SJCRH30 (cell line): ENCODE measurements around the gene SLC9C1. TPM values are rescaled to one million over a fixed set of nuclear protein-coding genes. Genes with fewer than 3 reads are reported as not detected.

Experiments used
- DNase-seq, 2 experiments: peaks; one replicate each; pipeline ENCODE4 v3.0.0-alpha.2; 2015 to 2020
- H3K27ac ChIP-seq: fragments of 250-450 bp; sonication (Bioruptor Pico); 2 replicates; pipeline ENCODE4 v1.5.1; 2020; ENCODE audit warnings: mild to moderate bottlenecking, moderate library complexity
- H3K27me3 ChIP-seq: fragments of 250-450 bp; sonication (Bioruptor Pico); 2 replicates; pipeline ENCODE4 v1.5.1; 2020; ENCODE audit warnings: mild to moderate bottlenecking, moderate library complexity
- H3K36me3 ChIP-seq: fragments of 250-450 bp; sonication (Bioruptor Pico); 2 replicates; pipeline ENCODE4 v1.5.1; 2020; ENCODE audit warnings: mild to moderate bottlenecking, moderate library complexity
- H3K4me1 ChIP-seq: fragments of 250-450 bp; sonication (Bioruptor Pico); 2 replicates; pipeline ENCODE4 v1.5.1; 2020; ENCODE audit warnings: mild to moderate bottlenecking, moderate library complexity
- H3K4me3 ChIP-seq: fragments of 250-450 bp; sonication (Bioruptor Pico); 2 replicates; pipeline ENCODE4 v1.5.1; 2020; ENCODE audit warnings: mild to moderate bottlenecking, moderate library complexity
- H3K9me3 ChIP-seq: fragments of 250-450 bp; sonication (Bioruptor Pico); replicated peaks from 2 replicates; pipeline ENCODE4 v1.5.1; 2020; ENCODE audit warnings: mild to moderate bottlenecking, moderate library complexity
- total RNA-seq: library from RNA; depleted of rRNA; stranded (reverse); fragments of >200 nt; shearing (Covaris generic); gene quantifications from 2 replicates; pipeline ENCODE4 v1.2.3, GENCODE V29; 2014

The SLC9C1 gene
- total RNA-seq, 1 experiment from 2014 or later, result not detected

DNA sequence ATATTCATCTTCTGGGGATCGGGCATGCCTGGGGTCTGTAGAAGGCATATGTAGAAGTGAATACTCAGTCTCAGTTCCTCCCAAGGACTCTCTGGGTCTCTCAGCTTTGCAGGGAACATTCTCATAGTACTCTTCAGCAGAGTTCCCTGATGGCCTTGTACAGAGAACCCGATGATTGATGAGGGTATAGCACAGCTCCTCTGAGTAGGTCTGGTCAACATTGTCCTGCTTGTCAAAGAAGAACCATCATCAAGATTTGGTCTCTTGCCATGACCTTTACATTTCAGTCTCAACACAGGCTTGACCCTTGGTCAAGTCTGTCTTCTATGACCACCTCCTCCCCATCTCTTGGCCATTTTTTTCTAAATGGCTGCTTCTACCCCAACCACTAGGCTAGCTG lies 170.5 kb downstream of the SLC9C1 start:
- Histone ChIP-seq H3K4me1 (peaks cover 25% of the 10 kb centered on the region), H3K36me3 (no peaks in the 10 kb centered on the region), H3K9me3 (0 out of 2 replicates have a peak, but pooled peaks cover 2% of the 10 kb centered on the region), H3K27me3 (no peaks in the 10 kb centered on the region), H3K4me3 (no peak overlapping the region), H3K27ac (no peak overlapping the region)
- no peak for DNase-seq

DNA sequence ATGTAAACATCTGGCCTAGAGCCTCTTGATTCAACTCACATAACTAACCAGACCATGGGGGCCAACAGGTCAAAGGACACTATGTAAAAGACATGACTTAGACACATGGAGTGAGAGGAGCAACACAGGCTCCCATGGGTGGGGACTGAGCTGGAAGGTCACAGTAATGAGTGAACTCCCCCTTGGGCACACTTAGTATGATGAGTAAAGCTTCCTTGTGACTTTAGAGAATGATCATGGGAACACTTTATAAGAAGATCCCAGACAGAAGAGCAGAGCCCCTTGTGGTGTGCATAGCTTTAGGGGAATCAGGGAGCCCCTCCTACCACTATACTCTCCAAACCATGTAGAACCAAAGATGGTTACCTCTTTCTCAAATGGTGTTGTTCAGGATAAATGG lies 171.1 kb downstream of the SLC9C1 start:
- H3K9me3 ChIP-seq, result 0 out of 2 replicates have a peak, but pooled peaks cover 2% of the 10 kb centered on the region
- DNase-seq, result no peak
- H3K36me3 ChIP-seq, result no peaks in the 10 kb centered on the region
- no peak overlapping the region for H3K27ac ChIP-seq
- H3K4me3 ChIP-seq, result no peak overlapping the region
- no peaks in the 10 kb centered on the region for H3K27me3 ChIP-seq
- peaks cover 25% of the 10 kb centered on the region for H3K4me1 ChIP-seq

DNA sequence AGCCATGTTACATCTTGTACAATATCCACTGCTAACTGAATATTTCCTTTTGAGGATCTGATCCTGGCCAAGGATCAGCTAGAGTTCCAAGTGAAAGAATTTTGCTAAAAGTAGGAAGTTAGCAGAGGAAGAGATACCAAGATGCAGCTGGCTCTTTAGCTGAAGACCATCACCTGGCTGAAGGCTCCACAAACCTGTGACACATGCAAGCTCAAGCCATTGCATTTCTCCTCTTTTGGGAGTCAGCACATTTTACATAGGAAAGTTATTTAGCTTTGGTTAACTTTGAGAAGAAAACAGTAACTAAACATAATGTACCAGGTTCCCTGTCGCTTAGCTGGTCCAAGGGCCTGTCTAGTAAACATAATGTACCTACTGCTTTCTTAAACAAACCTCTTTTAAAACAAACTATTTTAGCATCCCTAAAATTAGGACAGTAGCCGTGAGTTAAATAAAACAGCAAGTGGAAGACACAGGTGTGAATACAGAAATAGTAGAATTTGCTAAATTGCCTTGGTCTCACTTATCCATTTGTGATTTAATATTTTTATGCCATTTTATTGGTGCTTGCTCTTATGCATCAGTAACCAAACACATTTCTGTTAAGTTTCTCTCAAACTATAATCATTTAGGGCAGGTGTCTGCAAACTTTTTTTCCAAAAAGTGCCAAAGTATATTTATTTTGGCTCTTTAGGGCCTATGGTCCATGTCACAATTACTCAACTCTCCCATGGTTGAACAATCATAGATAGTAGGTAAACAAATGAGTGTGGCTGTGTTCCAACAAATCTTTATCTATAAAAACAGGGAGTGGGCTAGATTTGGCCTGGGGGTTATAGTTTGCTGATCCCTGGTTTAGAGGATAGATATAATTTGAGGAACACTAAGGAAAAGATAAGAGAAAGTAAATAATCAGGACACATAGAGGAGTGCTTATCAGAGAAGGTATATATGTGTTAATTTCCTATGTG lies 172.2 kb downstream of the SLC9C1 start:
- Histone ChIP-seq H3K9me3 (no peaks in the 10 kb centered on the region), H3K4me1 (peaks cover 21% of the 10 kb centered on the region), H3K36me3 (no peaks in the 10 kb centered on the region), H3K27me3 (no peaks in the 10 kb centered on the region), H3K27ac (no peak overlapping the region), H3K4me3 (no peak overlapping the region)
- DNase-seq, result no peak

DNA sequence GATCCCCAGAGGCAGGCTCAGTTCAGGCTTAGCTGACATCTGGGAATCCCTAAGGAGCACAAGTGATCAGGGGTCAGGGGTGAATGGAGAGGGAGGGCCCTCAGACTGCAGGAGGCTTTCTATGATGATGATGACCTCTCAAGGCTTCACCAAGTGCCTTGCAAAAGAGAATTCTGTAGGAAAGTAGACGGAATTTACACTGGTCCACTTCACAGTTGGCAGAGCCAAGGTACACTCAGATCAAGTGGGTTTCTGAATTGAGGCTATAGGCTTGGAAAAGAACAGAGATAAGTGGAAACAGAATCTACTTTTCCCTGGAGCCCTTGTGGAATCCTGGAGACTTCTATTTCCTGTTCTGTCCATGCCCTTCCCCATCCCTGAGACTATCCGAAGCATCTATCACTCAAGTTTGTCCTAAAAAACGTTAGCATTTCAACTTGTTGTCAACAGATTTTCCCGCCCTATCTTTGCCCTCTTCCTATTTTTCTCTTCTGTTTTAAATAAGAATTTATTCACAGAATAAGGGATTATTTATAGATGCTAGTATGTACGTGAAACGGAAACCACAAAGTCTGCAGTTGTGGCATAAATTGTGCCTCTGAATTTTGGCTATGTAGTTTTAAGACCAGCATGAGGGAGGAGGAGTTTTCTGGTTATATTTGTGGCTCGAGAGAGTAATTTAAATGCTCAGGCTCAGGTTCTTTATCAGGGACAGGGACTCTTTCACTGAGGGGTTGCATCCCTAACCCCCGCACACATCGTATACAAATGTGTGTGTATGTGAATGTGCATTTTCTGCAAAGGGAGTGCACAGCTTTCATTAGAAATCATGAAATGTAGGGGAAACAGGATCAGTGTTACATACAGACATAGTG lies 173.8 kb downstream of the SLC9C1 start:
- Histone ChIP-seq H3K9me3 (no peaks in the 10 kb centered on the region), H3K27me3 (no peaks in the 10 kb centered on the region), H3K36me3 (no peaks in the 10 kb centered on the region), H3K4me3 (no peak overlapping the region), H3K4me1 (peaks cover 7% of the 10 kb centered on the region; the same call in 1 of the 2 replicates), H3K27ac (no peak overlapping the region)
- DNase-seq, result no peak

DNA sequence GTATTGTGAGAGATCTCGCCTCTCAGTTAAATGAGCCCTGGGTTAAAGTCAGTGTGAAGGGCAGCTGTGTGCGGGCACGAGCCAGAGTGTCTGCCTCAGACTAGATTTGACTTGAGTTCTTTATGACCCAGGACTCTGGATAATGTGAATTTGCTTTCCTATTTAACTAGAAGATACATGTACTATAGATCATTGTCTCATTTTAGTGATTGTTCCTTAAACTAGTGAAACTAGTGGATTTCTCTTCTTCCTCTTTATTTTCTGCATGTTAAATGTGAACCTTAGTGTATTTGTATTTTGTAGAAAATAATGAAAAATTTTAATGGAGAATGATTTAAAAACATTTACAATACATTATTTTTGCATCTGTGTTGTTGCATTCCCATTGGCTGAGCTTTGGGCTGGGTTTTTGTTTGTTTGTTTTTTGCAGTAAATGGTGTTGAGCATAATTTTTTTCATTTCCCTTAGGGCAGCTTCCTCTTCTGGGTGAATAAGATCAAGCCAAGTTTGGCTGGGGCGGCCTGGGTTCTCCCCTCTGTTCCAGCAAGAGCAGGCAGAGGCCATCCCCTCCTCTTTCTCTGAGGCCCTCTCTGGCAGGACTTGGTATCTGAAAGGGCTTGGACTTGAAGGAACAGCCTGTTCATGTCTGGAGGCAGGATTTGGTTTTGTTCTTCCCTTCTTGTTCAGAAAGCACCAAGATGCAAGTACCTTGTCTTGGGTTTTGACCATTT lies 176.0 kb downstream of the SLC9C1 start:
- no peak overlapping the region for H3K4me3 ChIP-seq
- H3K9me3 ChIP-seq, result no peaks in the 10 kb centered on the region
- no peaks in the 10 kb centered on the region for H3K27me3 ChIP-seq
- H3K4me1 ChIP-seq, result no peaks in the 10 kb centered on the region
- no peak overlapping the region for H3K27ac ChIP-seq
- no peak for DNase-seq
- H3K36me3 ChIP-seq, result no peaks in the 10 kb centered on the region

DNA sequence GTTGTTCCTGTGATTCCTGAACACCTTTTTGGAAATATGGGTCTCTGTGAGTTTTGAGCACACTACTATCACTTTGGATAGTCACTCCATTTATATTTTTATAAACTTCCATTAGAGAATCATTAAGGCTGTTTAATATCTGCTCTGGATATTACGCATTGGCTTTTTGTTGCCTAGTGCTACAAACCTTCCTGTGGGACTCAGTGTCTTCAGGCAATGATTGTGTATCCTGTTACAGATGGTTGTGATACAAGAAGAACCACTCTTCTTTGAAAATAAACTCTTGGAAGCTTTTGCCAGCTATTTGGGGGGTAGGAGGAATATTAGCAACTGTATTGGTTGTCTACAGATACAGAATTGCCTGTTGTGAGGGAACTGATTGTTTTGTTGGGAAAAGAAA lies 176.6 kb downstream of the SLC9C1 start:
- Histone ChIP-seq H3K9me3 (no peaks in the 10 kb centered on the region), H3K27me3 (no peaks in the 10 kb centered on the region), H3K4me1 (no peaks in the 10 kb centered on the region), H3K36me3 (no peaks in the 10 kb centered on the region), H3K4me3 (no peak overlapping the region), H3K27ac (no peak overlapping the region)
- no peak for DNase-seq

DNA sequence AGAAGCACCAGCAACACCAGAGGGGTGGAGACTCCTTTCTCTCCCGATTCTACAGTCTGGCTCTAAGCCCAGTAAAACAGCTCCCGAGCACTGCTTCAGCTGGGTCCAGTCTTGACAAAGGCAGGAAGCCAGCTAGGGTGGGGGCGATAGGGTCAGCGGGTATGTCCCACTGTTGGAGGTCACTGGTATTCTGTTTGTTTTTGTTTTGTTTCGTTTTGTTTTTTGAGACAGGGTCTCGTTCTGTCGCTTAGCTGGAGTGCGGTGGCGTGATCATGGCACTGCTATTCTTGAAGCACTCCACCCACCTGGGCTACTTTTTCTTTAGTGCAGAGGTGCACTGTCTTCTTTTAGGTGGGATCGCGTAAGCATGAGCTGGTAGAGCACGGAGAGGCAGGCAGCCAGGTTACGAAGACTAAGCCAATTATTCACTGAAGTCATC lies 177.2 kb downstream of the SLC9C1 start:
- H3K9me3 ChIP-seq, result no peaks in the 10 kb centered on the region
- no peaks in the 10 kb centered on the region for H3K27me3 ChIP-seq
- no peak for DNase-seq
- H3K4me1 ChIP-seq, result no peaks in the 10 kb centered on the region
- no peak overlapping the region for H3K4me3 ChIP-seq
- no peak overlapping the region for H3K27ac ChIP-seq
- no peaks in the 10 kb centered on the region for H3K36me3 ChIP-seq

DNA sequence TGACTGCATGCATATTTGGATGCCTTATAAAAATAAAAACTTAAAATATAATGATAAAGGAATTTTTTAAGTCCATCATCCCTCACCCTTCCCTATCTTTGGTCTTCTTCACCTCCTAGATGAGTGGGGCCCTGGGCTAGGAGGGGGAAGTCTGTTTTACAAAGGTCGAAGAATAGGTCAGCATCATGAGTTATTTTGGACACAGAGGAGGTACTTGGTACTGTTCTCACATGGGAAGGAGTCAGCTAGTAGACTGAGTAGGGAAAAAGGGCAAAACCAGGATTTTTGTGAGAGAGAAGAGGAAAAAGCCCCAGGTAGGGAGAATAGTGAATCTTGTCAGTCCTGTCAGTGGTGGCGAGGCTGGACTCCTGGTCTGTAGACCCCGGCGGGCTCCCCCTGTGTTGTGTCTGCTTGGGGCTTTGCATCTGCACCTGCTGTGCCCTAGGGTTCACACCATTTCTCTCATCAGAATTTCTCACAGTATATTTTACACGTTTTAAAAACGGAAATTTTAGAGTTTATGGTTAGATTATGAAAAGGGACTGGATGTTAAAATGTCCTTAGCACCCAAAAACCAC lies 178.1 kb downstream of the SLC9C1 start:
- Histone ChIP-seq H3K9me3 (no peaks in the 10 kb centered on the region), H3K27ac (no peak overlapping the region), H3K27me3 (no peaks in the 10 kb centered on the region), H3K4me3 (no peak overlapping the region), H3K4me1 (no peaks in the 10 kb centered on the region), H3K36me3 (no peaks in the 10 kb centered on the region)
- no peak for DNase-seq

DNA sequence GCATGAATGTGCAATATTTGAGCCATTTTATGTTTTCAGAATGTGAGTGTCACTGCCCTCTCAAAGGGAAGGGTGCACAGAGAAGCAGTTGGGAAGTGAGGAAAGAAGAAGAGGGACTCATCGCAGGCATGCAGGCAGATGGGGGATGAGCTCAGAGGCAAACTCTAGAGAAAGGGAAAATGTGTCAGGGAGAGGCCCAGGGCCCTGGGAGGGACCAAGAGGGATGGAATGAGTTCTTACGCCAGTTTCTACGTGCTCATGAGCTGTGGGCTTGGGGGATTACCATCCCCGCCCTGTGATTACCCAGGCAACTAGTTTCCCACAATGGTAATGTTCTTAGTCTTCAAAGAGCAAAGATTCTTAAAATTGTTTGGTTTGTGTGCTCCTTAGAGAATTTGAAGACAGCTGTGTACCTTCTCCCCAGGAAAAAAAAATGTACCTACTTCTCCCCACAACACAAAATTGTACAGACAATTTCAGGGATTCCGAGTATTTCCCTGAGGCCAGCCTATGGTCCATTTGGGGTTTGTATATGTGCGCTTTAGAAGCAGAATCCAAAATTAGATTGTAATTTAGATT lies 178.8 kb downstream of the SLC9C1 start:
- Histone ChIP-seq H3K4me3 (no peak overlapping the region), H3K27ac (no peak overlapping the region), H3K4me1 (no peaks in the 10 kb centered on the region), H3K36me3 (no peaks in the 10 kb centered on the region), H3K9me3 (no peaks in the 10 kb centered on the region), H3K27me3 (no peaks in the 10 kb centered on the region)
- DNase-seq, result no peak

DNA sequence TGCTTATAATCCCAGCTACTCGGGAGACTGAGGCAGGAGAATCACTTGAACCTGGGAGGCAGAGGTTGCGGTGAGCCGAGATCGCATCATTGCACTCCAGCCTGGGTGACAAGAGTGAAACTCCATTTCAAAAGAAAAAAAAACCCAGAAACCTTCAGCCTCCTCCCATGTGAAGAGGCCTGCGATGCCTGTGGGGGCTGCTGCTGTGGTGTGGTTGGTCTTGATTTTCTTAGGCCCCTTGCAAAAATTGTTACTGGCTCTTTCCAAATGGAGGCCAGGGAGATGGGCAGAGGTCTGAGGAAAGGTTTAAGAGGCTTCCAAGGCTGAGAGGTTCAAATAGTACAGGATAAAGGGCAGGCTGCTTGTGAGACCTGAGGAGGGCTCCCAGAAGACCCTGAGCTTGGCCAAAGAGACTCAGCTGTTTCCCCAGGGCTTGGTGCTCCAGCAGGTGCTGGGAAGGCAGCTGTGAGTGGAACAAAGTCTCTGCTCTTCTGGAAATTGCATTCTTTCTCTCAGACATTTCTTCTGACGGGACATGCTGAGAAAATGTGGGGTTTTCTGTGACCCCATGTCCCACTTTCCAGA lies 179.3 kb downstream of the SLC9C1 start:
- Histone ChIP-seq H3K9me3 (no peaks in the 10 kb centered on the region), H3K27me3 (no peaks in the 10 kb centered on the region), H3K27ac (no peak overlapping the region), H3K4me1 (no peaks in the 10 kb centered on the region), H3K4me3 (no peak overlapping the region), H3K36me3 (no peaks in the 10 kb centered on the region)
- DNase-seq, result peak in 1 of 2 experiments; percentile 27

DNA sequence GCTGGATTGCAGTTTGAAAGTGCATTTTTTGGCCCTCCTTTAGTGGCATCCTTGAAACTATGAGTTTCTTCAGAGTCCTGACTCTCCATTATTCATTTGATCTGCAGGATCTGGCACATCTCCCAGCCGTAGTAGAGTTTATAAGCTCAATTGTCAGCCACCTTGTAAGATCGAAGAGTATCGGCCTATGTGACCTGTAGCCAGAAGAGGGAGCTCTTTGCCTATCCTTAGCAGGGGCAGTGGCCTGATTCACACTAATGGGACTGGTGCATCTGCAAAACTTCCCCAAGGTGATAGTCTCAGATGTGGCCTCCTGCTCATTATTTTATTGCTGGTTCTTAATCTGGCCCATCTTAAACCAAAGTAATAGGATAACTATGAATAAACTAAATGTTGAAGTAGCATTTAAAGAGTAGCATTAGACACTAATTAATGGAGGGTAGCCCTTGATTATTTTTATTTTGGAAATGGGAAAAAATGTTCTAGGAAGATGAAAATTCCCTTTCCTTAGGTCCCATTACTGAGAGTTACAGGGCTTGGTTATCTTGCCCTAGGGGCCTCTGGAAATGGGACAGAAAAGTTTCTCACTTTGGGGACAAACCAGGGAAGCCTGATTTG lies 182.1 kb downstream of the SLC9C1 start:
- Histone ChIP-seq H3K27me3 (no peaks in the 10 kb centered on the region), H3K36me3 (no peaks in the 10 kb centered on the region), H3K4me3 (no peak overlapping the region), H3K4me1 (peaks cover 4% of the 10 kb centered on the region; the same call in 1 of the 2 replicates), H3K27ac (no peak overlapping the region), H3K9me3 (no peaks in the 10 kb centered on the region)
- peak; percentile 57 to 83 for DNase-seq

DNA sequence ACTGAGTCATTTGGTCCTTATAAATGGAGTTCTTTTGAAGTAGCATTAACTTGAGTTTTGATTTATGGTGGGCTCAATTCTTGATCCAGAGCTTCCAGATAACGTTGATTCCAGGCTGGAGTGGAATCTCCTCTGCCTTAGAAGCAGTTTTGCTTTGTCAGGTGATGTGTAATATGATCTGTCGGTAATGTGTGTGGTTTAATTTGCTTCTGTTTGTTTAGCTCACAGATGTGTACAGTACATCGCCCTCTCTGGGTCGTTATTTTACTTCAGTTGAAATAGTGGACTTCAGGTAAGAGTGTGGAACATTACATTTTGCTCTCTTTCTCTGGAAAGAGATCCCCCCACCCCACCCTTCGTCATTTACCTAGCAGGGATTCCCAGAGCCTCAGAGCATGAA lies 184.7 kb downstream of the SLC9C1 start:
- DNase-seq, result no peak
- Histone ChIP-seq H3K27ac (no peak overlapping the region), H3K4me3 (no peak overlapping the region), H3K27me3 (no peaks in the 10 kb centered on the region), H3K4me1 (peaks cover 4% of the 10 kb centered on the region; the same call in 1 of the 2 replicates), H3K36me3 (no peaks in the 10 kb centered on the region), H3K9me3 (no peaks in the 10 kb centered on the region)

DNA sequence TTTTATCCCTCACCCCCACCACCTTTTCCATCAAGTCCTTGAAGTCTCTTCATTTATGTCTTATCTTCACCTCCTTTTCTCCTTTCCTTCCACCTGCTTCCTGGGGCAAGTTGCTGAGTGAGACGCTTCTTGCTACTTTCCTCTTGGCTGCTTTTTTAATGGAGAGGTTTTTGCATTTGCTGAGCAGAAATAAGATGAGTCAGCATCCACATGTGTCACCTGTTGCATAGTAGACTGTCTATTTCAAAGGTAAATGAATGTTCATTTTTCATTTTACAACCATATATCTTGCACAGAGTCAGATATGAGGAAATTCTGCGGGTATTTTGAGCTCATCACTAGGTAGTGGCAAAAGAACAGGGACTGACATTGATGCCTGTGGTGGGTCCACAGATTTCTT lies 189.2 kb downstream of the SLC9C1 start:
- Histone ChIP-seq H3K27me3 (no peaks in the 10 kb centered on the region), H3K4me3 (no peak overlapping the region), H3K4me1 (peaks cover 9% of the 10 kb centered on the region; the same call in 1 of the 2 replicates), H3K27ac (no peak overlapping the region), H3K9me3 (no peaks in the 10 kb centered on the region), H3K36me3 (no peaks in the 10 kb centered on the region)
- DNase-seq, result no peak
